Caco-2 (cell line): ENCODE measurements around the gene SRSF7. TPM values are rescaled to one million over a fixed set of nuclear protein-coding genes. Genes with fewer than 3 reads are reported as not detected.
"Not testable (repeated sequence)": the region's sequence is repeated elsewhere in the genome, so short reads cannot be mapped to it uniquely, and the experiment has no call there.

Experiments used
- BruUV-seq: library from RNA; stranded (reverse); fragments of 400-500 nt; replicated peaks from 2 replicates; lab custom pipeline; 2021; lab: Mats Ljungman, UMichigan
- CTCF ChIA-PET: fragments of 300-600 bp; sonication (Branson Sonifier 250); formaldehyde crosslinking; loops from one replicate; lab custom pipeline; 2022; ENCODE audit warnings: antibody characterized with exemption; lab: Charles Lee
- POLR2A ChIA-PET: fragments of 300-600 bp; sonication (Branson Sonifier 250); formaldehyde crosslinking; loops from one replicate; lab custom pipeline; 2022; ENCODE audit warnings: antibody characterized with exemption; lab: Charles Lee
- DNase-seq, 2 experiments: peaks; one replicate each; pipeline versions ENCODE4 v3.0.0 to v3.0.0-alpha.2; 2020 to 2022
- H3K27me3 ChIP-seq: replicated peaks from 2 replicates; pipeline ENCODE4 v1.6.0; 2011; ENCODE audit warnings: low read length; ENCODE audit not compliant: control insufficient read depth, insufficient read depth
- H3K36me3 ChIP-seq: 2 replicates; pipeline ENCODE4 v1.5.1; 2011; ENCODE audit warnings: low read length; ENCODE audit not compliant: control insufficient read depth, insufficient read depth
- H3K4me1 ChIP-seq: fragments of 250-450 bp; sonication (Bioruptor Pico); 2 replicates; pipeline ENCODE4 v1.5.1; 2020; ENCODE audit warnings: mild to moderate bottlenecking
- H3K4me3 ChIP-seq: 2 replicates; pipeline ENCODE4 v1.5.1; 2011; ENCODE audit warnings: low read depth, mild to moderate bottlenecking, control low read depth, low read length
- H3K9me3 ChIP-seq: fragments of 250-450 bp; sonication (Bioruptor Pico); 2 replicates; pipeline ENCODE4 v1.5.1; 2020; ENCODE audit warnings: mild to moderate bottlenecking, moderate library complexity
- H3K27ac Mint-ChIP-seq: one replicate; pipeline ENCODE4 v1.8.0; 2022; ENCODE audit warnings: mixed read lengths; ENCODE audit not compliant: unreplicated experiment
- H3K27me3 Mint-ChIP-seq: one replicate; pipeline ENCODE4 v1.8.0; 2022; ENCODE audit warnings: mixed read lengths; ENCODE audit not compliant: insufficient read depth, unreplicated experiment
- H3K36me3 Mint-ChIP-seq: one replicate; pipeline ENCODE4 v1.8.0; 2022; ENCODE audit warnings: mild to moderate bottlenecking, mixed read lengths; ENCODE audit not compliant: insufficient read depth, unreplicated experiment
- H3K4me1 Mint-ChIP-seq: one replicate; pipeline ENCODE4 v1.8.0; 2022; ENCODE audit warnings: low read depth, mixed read lengths; ENCODE audit not compliant: unreplicated experiment
- H3K4me3 Mint-ChIP-seq: one replicate; pipeline ENCODE4 v1.8.0; 2022; ENCODE audit warnings: mild to moderate bottlenecking, moderate library complexity, mixed read lengths; ENCODE audit not compliant: unreplicated experiment
- H3K9me3 Mint-ChIP-seq: one replicate; pipeline ENCODE4 v1.8.0; 2022; ENCODE audit warnings: mixed read lengths; ENCODE audit not compliant: unreplicated experiment
- CTCF ChIP-seq, 2 experiments: fragments of 200-600 bp in 1 of 2; IDR thresholded peaks; 1 replicate in 1 of 2; 2 replicates in 1 of 2; pipeline versions ENCODE4 v1.5.1 to v1.8.0; 2011 to 2022; ENCODE audit warnings: antibody characterized with exemption in 1 of 2, control low read depth in 1 of 2, inconsistent platforms in 1 of 2, low read depth in 1 of 2, low read length in 1 of 2, mild to moderate bottlenecking in 1 of 2, moderate library complexity in 1 of 2; ENCODE audit not compliant: insufficient read depth in 1 of 2, severe bottlenecking in 1 of 2, unreplicated experiment in 1 of 2
- intact Hi-C: fragments of 100-400 bp; cut with micrococcal nuclease; formaldehyde crosslinking; loops from one replicate; pipeline ENCODE4 v1.10.0; 2022; ENCODE audit not compliant: unreplicated experiment
- total RNA-seq: library from RNA; stranded (reverse); gene quantifications from 2 replicates; pipeline ENCODE4 v1.2.3, GENCODE V29; 2022

The SRSF7 gene
- total RNA-seq, 1 experiment from 2014 or later, result 233 TPM

DNA sequence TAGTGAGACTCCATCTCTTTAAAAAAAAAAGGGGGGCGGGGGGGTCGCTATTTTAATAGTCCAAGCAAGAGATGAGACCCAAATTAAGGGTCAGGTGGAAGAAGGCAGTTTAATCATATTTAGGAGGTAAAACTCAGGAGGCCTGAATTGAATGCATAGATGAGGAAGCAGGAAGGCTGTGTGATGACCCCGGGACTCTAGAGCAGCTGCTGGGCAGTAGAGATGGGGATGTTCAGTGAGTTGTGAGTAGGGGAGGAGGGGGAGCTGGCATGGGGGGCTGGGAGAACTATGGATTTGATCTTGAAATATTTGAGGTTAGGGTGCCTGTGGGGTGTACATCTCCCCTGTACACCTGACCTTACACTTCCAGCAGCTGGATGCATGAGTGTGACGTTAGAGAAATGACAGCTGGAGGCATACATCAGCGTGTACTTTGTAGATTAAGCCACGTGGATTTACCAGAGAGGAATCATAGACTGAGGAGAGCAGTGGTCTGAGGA lies 44.3 kb downstream of the SRSF7 start:
- Mint-ChIP-seq H3K4me3 (no peak overlapping the region), H3K4me1 (peaks cover 8% of the 10 kb centered on the region), H3K9me3 (peaks cover 16% of the 10 kb centered on the region), H3K27ac (no peak overlapping the region), H3K27me3 (no peaks in the 10 kb centered on the region), H3K36me3 (peaks cover 20% of the 10 kb centered on the region)
- TF ChIP-seq CTCF (IDR thresholded peaks at IDR 0.05; ENCODE audit: insufficient read depth in 1 of 2, low read depth in 1 of 2, low read length in 1 of 2, severe bottlenecking in 1 of 2, unreplicated experiment in 1 of 2), result no peak
- no TSS peak for BruUV-seq
- peaks cover 2% of the 10 kb centered on the region; the same call in 1 of the 2 replicates for H3K36me3 ChIP-seq
- intact Hi-C loops, result no loop called here
- no peaks in the 10 kb centered on the region for H3K9me3 ChIP-seq
- POLR2A ChIA-PET, result no interaction called here
- H3K27me3 ChIP-seq, result no peaks in the 10 kb centered on the region
- CTCF ChIA-PET, result interaction anchor here (0.6 kb wide), 1 partner anchor 400 kb away, joined by 3 read pairs; no protein-coding TSS in a partner anchor
- DNase-seq, result no peak
- H3K4me3 ChIP-seq, result no peak overlapping the region
- H3K4me1 ChIP-seq, result no peaks in the 10 kb centered on the region

- BruUV-seq, result no TSS peak
- Mint-ChIP-seq H3K9me3 (peaks cover 8% of the 10 kb centered on the region), H3K4me1 (peaks cover 24% of the 10 kb centered on the region), H3K27ac (no peak overlapping the region), H3K27me3 (no peaks in the 10 kb centered on the region), H3K36me3 (peaks cover 14% of the 10 kb centered on the region), H3K4me3 (no peak overlapping the region)
- intact Hi-C loops, result no loop called here
- DNase-seq, result no peak
- POLR2A ChIA-PET, result no interaction called here
- Histone ChIP-seq H3K36me3 (peaks cover 2% of the 10 kb centered on the region; the same call in 1 of the 2 replicates), H3K9me3 (no peaks in the 10 kb centered on the region), H3K4me3 (no peak overlapping the region), H3K27me3 (no peaks in the 10 kb centered on the region), H3K4me1 (no peaks in the 10 kb centered on the region)
- CTCF ChIA-PET, result interaction anchor here (0.9 kb wide), 1 partner anchor 123 kb away, joined by 3 read pairs; no protein-coding TSS in a partner anchor
- no peak for TF ChIP-seq CTCF (IDR thresholded peaks at IDR 0.05; ENCODE audit: insufficient read depth in 1 of 2, low read depth in 1 of 2, low read length in 1 of 2, severe bottlenecking in 1 of 2, unreplicated experiment in 1 of 2)
These were observed 46.5 kb downstream of the SRSF7 start for GRCh38 chr2:38704664-38705063.

- H3K9me3 ChIP-seq, POLR2A ChIA-PET, H3K4me3 ChIP-seq, H3K9me3 Mint-ChIP-seq, H3K27me3 ChIP-seq, H3K4me3 Mint-ChIP-seq, H3K27ac Mint-ChIP-seq, intact Hi-C loops, H3K27me3 Mint-ChIP-seq, H3K4me1 ChIP-seq, CTCF ChIA-PET, DNase-seq, H3K36me3 ChIP-seq, BruUV-seq: not testable (repeated sequence)
- Mint-ChIP-seq H3K36me3 (peaks cover 14% of the 10 kb centered on the region), H3K4me1 (peaks cover 24% of the 10 kb centered on the region)
These were observed 47.8 kb downstream of the SRSF7 start for GRCh38 chr2:38703336-38703735.
